Measurements from ENCODE around the gene ZC3H12D. TPM values are rescaled to one million over a fixed set of nuclear protein-coding genes. Genes with fewer than 3 reads are reported as not detected.

ZC3H12D gene
- total and polyA plus RNA-seq, 2 of the 13 experiments (the other 11 are each of a cell fraction or from before 2014, with no cell fraction given) = 1.2 to 2.7 TPM

GRCh38 chr6:149440735-149441671 lies 43.8 kb downstream of the ZC3H12D start (continued):
- TF ChIP-seq, protein P1, sequence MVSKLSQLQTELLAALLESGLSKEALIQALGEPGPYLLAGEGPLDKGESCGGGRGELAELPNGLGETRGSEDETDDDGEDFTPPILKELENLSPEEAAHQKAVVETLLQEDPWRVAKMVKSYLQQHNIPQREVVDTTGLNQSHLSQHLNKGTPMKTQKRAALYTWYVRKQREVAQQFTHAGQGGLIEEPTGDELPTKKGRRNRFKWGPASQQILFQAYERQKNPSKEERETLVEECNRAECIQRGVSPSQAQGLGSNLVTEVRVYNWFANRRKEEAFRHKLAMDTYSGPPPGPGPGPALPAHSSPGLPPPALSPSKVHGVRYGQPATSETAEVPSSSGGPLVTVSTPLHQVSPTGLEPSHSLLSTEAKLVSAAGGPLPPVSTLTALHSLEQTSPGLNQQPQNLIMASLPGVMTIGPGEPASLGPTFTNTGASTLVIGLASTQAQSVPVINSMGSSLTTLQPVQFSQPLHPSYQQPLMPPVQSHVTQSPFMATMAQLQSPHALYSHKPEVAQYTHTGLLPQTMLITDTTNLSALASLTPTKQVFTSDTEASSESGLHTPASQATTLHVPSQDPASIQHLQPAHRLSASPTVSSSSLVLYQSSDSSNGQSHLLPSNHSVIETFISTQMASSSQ (IDR thresholded peaks at IDR 0.05; ENCODE audit: low read depth) = no peak
- TF ChIP-seq, protein P1 (CRISPR knock-in tag; IDR thresholded peaks at IDR 0.05; ENCODE audit: borderline replicate concordance) = no peak
- TF ChIP-seq DMTF1 (CRISPR knock-in tag; IDR thresholded peaks at IDR 0.05) (0 out of 2 replicates have a peak, but pooled peaks have one; percentile 51), ZNF660 (CRISPR knock-in tag; IDR thresholded peaks at IDR 0.05; ENCODE audit: borderline replicate concordance, low read depth) (no peak), ZNF30 (CRISPR knock-in tag; IDR thresholded peaks at IDR 0.05) (no peak), GZF1 (CRISPR knock-in tag; IDR thresholded peaks at IDR 0.05) (no peak), MED8 (CRISPR knock-in tag; IDR thresholded peaks at IDR 0.05; ENCODE audit: insufficient replicate concordance) (no peak), RBAK (CRISPR knock-in tag; IDR thresholded peaks at IDR 0.05) (no peak), CHCHD3 (CRISPR knock-in tag; IDR thresholded peaks at IDR 0.05) (no peak), ZNF292 (CRISPR knock-in tag; IDR thresholded peaks at IDR 0.05; ENCODE audit: borderline replicate concordance, low read depth) (no peak), ARHGAP35 (CRISPR knock-in tag; IDR thresholded peaks at IDR 0.05; ENCODE audit: borderline replicate concordance) (no peak), ZNF207 (IDR thresholded peaks at IDR 0.05; ENCODE audit: borderline replicate concordance) (no peak)
- TF ChIP-seq, protein P2, sequence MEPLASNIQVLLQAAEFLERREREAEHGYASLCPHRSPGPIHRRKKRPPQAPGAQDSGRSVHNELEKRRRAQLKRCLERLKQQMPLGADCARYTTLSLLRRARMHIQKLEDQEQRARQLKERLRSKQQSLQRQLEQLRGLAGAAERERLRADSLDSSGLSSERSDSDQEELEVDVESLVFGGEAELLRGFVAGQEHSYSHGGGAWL (CRISPR knock-in tag; IDR thresholded peaks at IDR 0.05) = no peak
- TF ChIP-seq, protein P3, sequence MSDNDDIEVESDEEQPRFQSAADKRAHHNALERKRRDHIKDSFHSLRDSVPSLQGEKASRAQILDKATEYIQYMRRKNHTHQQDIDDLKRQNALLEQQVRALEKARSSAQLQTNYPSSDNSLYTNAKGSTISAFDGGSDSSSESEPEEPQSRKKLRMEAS (IDR thresholded peaks at IDR 0.05) = peak; percentile 28; the same call in 1 of the 2 replicates
- TF ChIP-seq, protein P4, sequence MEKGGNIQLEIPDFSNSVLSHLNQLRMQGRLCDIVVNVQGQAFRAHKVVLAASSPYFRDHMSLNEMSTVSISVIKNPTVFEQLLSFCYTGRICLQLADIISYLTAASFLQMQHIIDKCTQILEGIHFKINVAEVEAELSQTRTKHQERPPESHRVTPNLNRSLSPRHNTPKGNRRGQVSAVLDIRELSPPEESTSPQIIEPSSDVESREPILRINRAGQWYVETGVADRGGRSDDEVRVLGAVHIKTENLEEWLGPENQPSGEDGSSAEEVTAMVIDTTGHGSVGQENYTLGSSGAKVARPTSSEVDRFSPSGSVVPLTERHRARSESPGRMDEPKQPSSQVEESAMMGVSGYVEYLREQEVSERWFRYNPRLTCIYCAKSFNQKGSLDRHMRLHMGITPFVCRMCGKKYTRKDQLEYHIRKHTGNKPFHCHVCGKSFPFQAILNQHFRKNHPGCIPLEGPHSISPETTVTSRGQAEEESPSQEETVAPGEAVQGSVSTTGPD (CRISPR knock-in tag; IDR thresholded peaks at IDR 0.05) = no peak
- TF ChIP-seq, protein P5, sequence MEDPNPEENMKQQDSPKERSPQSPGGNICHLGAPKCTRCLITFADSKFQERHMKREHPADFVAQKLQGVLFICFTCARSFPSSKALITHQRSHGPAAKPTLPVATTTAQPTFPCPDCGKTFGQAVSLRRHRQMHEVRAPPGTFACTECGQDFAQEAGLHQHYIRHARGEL (CRISPR knock-in tag; IDR thresholded peaks at IDR 0.05) = no peak
- TF ChIP-seq, protein P6, sequence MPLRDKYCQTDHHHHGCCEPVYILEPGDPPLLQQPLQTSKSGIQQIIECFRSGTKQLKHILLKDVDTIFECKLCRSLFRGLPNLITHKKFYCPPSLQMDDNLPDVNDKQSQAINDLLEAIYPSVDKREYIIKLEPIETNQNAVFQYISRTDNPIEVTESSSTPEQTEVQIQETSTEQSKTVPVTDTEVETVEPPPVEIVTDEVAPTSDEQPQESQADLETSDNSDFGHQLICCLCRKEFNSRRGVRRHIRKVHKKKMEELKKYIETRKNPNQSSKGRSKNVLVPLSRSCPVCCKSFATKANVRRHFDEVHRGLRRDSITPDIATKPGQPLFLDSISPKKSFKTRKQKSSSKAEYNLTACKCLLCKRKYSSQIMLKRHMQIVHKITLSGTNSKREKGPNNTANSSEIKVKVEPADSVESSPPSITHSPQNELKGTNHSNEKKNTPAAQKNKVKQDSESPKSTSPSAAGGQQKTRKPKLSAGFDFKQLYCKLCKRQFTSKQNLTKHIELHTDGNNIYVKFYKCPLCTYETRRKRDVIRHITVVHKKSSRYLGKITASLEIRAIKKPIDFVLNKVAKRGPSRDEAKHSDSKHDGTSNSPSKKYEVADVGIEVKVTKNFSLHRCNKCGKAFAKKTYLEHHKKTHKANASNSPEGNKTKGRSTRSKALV (CRISPR knock-in tag; IDR thresholded peaks at IDR 0.05) = no peak; the same call in 1 of the 2 replicates

Measured in HepG2 (cell line).